GM18909 (cell line): ENCODE data around the gene SIAH1.
"Not testable (repeated sequence)": the region's sequence is repeated elsewhere in the genome, so short reads cannot be mapped to it uniquely, and the experiment has no call there.

ENCODE experiments used
- ATAC-seq: cut with Tn5 transposase; IDR thresholded peaks from one replicate; pipeline ENCODE4 v1.9.1; 2021; ENCODE audit warnings: mild to moderate bottlenecking; ENCODE audit not compliant: unreplicated experiment, poor library complexity

Gene SIAH1

DNA sequence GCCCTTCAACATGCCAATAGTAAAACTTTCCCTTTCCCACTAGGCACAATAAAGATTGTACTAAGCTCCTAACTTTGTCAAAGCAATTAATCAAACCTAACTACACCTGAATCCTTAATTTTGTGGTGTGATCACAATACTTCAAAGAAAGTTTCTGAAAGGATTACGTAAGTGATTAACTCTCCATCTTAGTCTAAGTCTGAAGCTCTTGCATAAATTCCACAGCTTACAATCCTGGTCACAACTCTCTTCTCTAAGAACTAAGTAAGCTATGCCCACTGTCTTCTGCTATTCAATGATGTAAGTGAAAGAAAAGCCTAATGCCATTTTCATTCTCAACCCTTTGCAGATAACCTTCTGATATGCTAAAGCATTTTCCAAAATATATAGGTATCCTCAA, 15.4 kb downstream of the SIAH1 start:
- ATAC-seq, result no peak

DNA sequence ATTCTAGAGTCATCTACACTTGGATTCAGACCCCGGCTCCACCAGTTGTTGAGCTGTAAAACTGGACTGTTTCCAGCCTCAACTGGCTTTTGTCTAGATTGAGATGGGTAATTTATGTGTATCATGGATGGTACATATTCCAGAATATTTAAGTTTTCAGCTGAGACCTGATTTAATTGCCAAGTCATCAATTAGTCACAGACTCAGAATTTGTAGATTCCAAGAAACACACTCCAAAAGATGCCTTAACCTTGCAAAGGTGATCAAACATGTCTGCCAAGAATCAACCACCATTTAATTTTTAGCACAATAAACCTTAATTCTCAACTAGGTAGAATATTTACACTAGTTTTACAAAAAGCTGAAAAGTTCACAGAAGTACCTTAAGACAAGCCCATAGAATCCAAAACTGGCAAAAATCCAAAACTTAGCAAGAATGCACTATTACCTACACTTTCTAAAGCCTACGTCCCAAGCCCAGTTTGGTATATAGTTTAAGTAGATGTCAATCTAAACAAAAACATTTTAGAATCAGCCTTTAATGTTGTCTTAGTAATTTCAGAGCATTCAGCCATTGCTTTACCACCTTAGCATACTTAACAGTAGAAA, 17.7 kb downstream of the SIAH1 start:
- no peak for ATAC-seq

DNA sequence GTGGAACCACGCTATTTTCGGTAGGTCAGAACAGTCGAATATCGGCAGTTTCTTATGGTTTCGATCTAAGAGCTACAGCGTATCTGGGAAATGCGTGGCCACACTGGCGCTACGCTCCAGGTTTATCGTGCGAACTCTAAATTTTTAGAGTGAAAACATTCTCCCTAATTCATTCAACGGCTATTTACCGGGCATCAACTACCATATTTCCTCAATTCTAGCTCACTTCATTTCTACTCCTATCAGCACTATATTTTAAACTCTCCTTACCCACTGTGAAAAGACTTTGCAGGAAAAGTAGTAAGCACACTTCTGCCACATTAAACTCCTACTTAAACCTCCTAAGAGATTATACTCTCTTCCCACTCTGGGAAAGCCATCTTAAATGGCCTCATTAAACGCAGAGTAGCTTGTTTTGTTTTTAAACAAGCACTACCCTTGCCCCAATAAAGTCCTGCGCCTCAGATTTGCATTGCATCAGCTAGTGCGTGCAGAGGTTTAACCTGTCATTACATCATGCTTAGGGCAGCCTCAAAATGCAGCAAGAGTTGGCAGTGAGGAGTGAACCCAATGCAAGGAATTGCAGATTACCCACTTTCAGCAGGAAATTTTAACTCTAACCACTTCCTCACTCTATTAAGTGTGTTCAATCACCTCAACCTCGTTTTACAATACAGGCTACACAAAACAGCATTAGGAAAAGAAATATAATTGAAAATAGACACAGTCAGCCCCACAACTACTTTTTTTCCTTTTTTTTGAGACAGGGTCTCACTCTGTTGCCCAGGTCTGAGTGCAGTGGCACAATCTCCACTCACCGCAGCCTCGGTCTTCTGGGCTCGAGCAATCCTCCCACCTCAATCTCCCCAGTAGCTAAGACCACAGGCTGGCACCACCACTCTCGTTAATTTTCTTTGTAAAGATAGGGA, 18.8 kb downstream of the SIAH1 start:
- peak; percentile 74 for ATAC-seq

DNA sequence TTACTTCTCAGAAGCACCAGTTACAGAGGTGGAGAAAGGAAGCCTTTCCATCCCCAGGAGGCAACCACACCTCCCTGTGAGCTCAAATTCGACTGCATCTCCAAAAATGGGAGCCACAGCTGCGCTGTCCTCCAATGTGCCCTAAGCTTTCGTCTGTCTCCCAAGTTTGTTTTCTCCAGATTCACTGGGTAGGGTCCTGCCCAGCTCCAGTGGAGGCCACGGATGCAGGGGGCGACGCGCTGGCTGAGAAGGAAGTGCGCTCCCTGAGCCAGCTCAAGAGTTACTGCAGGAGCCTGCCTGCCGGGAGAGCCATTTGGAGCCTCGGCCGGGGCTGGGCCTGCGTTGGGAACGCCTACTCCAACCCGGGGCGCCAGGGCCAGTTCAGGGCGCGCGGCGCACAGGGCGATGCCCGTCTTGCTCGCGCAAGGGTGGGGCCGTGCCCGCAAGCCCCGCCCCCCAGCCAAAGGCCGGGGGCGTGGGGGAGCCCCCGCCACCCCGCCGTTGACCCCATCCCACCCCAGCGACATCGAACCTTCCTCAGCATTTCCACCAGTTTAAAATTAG, 19.5 kb downstream of the SIAH1 start:
- peak; percentile 90 for ATAC-seq

DNA sequence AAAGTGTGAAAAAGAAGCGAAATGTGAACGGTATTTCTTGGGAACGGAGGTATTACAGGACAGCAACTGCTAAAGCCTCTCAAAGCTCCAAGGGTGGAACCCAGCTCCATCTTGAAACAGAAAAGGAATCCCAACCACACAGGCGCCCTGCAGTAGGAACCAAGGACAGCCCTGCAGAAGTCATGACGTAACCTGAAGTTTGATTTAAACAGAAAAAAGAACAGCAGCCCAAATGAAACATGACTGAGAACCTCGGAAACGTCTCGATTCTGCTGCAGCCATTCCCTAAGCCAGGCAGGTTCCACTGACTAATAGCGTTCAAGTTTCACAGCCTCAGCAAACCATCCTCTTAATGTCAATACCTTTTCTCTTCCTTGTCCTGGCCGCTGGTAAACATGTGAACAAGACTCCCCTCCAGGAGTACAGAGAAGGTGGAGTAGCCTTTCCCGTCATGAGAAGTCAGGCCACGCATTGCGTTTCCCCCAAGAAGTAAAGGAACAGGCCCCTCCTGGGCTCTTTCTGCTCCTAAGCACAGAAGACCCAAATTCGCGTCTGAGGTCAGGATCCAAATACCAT, 20.1 kb downstream of the SIAH1 start:
- no peak for ATAC-seq

DNA sequence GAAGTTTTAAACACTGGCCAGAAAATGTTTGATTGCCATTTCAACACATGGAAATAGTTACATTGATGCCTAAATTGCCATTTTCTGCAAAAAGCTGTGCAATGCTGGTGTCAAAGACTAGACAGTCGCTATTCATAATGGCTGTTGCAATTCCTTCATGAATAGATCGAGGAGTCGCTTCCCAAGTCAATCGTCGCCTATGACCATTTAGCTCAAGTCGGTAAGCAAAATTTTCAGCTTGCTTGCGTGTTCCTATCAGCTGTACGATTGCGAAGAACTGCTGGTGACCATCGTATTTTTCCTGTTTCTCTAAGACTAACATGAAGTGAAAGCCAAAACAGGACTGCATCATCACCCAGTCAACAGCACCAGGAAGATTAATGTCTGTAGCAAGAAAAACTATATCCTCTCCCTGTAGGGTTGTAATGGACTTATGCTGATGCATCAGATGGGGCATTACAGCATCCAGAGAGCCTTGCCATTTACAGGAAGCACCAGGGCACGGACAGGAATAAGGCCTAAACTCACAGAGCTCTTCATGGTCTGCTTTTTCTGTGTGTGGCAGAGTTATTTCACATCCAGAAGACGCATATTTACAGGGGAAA, 23.6 kb downstream of the SIAH1 start:
- ATAC-seq, result no peak

DNA sequence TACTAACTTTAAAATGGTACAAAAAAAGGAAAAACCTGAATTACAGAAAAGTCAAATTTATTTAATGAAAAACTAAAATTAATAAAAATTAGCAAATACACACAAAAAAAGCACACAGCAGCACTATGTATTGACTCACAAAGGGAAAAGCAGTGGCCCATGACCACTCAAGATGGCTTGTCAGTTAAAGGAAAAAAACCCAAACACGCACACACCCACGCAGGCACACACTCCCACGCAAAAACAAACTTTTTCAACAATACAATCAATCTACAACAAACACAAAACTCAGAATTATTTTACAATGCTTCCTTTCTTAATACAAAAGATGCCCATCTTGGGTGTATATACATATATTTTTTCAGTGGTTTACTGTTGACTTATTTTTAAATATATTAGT, 24.2 kb downstream of the SIAH1 start:
- ATAC-seq, result no peak

DNA sequence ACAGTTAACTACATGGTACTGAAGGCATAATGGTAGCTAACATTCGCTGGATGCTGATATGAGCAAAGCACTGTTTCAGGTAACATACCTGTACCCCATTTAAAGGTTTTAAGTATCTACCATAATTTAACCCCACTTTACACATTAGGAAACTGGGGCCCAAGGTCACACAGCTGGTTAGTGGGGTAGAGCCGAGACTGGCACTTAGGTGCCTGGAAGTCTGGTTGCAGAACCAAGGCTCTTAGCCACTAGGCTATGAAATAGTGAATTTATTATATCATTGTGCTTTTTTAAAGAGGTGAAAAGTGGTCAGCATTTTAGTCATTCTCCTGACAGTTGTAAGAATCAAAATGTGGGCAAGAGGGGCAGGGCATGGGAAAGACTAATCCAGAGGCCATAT, 25.2 kb downstream of the SIAH1 start:
- no peak for ATAC-seq

DNA sequence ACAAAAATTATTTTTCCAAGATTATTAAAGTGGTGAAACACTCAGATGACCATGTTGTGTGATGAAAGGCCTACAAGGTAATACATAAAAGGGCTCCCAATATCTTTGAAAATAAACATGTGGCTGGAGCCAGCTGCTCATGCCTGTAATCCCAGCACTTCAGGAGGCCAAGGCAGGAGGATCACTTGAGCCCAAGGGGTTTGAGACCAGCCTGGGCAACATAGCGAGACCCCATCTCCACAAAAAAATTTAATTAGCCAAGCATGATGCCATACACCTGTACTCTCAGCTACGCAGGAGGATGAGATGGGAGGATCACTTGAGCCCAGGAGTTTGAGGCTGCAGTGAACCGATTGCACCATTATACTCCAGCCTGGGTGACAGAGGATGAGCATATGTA, 26.8 kb downstream of the SIAH1 start:
- ATAC-seq, result no peak

DNA sequence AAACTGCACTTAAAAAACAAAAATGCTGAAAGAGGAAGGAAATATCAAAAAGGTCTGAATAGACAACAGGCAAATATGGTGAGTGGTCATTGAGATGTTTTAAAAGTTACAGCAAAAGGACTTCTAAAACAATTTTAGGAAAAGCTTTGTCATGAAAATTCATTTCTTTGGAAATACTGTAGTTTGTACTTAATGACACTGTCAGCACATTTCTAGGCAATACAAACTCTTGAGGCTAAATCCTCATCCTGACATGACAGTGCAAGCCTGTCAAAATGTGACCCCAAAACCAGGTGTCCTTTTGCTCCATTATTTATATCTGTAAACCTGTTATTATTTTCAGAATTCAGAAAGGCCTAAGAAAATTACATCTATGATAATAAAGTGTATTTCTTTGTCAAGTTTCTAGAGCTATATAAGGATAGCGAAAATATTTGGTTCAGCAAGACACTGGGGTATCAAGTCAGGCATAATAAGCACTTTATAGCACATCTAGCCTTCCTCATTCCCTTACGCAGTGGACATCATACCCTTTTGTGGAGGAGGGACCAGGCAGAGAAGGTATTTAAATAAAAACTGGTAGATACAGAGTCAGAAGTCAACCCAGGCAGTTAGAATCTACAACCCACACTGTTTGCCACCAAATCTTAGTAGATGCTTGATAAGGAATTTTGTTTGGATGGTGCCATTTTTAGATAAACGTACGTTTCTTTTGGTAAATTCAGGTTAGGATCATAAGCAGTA, 28.4 kb downstream of the SIAH1 start:
- ATAC-seq, result no peak

DNA sequence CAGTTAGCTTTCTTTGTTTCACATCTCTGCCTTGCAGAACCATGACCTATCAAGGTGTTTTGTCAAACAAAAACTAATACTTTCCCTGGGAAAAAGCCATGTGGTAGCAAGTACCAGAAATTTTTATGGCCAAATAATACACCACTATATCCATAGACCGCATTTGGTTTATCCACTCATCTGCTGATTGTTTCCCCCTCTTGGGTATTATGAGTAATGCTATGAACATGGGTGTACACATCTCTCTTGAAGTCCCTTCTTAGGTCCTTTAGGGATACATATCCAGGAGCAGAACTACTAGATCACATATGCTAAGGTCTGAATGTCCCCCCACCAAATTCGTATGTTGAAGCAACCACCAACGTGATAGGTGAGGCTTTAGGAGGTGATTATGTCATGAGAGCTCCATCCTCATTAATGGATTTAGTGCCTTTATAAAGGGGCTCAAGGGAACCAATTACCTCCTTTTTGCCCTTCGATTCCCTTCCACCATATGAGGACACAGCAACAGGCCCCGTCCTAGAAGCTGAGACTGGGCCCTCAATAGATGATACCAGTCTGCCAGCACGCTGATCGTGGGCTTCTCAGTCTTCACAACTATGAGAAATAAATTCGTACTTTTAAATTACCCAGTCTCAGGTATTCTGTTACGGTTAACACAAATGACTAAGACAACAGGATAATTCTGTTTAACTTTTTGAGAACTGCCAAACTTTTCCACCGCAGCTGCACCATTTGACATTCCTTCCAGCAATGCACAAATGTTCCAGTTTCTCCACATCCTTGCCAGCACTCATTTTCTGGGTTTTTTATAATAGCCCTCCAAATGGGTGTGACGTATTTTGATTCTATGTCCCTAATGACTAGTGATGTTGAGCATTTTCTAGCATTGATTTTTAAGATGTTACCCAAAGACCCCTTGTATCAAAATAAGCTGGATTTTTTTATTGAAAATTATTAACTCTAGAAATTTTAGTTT, 30.0 kb downstream of the SIAH1 start:
- ATAC-seq, result no peak

DNA sequence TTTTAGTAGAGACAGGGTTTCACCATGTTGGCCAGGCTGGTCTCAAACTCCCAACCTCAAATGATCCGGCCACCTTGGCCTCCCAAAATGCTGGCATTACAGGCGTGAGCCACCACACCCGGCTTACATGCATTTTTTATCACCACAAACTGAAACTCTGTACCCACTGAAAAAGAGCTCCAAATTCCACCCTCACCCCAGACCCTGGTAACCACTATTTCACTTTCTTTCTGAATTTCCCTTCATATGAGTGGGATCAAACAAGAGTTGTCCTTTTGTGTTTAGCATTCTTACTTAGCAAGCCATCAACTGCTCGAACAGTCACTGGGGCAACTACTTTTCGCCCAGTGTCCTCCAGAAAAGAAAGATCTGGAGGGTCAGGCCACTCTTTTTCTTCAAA, 30.8 kb downstream of the SIAH1 start:
- not testable (repeated sequence) for ATAC-seq

DNA sequence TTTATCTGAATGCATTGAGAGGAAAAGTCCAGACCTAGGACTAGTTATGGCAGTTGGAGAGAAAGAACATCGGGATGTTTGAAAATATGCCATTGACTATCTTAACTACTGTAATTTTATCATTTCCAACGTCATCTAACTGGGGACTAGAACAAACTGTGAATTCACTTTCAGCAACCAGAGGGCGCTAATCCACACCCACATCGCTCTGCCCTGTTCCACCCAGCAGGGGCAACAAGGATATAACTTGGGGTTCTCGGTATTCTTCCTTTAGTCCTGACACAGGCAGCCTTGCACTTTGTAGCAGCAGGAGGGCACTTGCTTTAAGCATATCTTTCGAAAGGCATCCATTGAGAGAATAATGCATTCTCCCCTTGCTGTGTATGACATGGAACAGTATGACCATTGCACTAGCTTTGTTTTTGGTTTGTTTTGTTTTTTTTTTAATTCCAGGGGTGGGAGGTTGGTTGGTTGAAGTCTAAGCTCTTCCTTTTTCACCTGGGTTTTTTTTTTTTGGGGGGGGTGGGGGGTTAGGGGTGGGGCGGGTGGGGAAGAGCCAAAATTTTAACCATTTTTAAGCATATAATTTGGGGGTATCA, 31.5 kb downstream of the SIAH1 start:
- ATAC-seq, result peak; percentile 80

DNA sequence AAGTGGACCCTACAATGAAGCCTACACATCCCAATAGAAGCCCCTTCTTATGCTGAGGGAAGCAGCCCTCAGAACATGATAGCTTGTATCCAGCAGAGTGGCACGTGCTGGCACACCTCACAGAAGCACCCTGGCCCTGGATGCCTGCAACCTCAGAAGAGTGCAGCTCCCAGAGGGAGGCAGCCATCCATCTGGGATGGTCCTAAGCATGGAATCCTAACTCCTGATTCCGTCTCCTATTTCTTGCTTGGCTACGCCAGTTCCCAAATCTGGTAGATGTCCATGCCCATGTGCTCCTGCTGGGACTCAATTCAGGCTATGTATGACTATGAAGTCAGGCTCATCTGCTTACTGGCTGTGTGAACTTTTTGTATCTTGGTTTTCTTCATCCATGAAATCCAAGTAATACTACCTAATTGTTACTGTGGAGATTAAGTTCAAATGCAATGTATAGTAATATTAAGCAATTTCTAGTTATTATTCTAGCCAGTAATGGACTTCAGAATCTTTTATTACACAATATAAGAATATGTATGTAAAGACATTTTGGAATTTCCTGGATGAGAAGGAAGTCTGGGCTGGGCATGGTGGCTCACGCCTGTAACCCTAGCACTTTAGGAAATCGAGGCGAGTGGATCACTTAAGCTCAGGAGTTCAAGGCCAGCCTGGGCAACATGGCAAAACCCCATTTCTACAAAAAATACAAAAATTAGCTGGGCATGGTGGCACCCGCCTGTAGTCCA, 32.4 kb downstream of the SIAH1 start:
- no peak for ATAC-seq

DNA sequence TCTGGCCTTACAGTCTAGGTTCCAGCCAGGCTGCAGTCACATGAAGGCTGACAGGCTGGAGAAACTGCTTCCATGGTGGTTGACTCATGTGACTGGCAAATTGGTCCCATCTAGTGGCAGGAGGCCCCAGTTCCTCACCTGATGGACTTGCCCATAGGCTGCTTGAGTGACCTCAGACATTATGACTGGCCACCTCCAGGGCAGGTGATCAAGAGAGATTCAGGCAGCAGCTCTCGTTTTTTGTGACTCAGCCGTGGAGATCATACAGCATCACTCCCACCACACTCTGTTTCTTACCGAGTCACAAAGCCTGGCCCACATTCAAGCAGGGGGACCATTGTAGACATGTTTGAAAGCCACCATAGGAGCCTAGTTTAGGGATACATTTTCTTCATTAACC, 34.5 kb downstream of the SIAH1 start:
- ATAC-seq, result no peak

DNA sequence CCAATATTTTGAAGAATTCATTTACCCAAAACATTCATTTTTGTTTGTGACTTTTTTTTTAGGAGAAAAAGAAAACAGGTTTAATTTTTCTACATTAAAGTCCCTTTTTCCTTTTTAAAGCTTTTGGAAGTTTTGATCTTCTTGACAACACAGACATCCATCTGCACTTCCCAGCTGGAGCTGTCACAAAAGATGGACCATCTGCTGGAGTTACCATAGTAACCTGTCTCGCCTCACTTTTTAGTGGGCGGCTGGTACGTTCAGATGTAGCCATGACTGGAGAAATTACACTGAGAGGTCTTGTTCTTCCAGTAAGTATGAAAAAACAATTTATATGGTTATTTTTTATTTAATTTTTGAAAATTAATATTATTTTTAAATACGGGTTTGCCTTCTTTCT, 37.2 kb downstream of the SIAH1 start:
- ATAC-seq, result no peak

DNA sequence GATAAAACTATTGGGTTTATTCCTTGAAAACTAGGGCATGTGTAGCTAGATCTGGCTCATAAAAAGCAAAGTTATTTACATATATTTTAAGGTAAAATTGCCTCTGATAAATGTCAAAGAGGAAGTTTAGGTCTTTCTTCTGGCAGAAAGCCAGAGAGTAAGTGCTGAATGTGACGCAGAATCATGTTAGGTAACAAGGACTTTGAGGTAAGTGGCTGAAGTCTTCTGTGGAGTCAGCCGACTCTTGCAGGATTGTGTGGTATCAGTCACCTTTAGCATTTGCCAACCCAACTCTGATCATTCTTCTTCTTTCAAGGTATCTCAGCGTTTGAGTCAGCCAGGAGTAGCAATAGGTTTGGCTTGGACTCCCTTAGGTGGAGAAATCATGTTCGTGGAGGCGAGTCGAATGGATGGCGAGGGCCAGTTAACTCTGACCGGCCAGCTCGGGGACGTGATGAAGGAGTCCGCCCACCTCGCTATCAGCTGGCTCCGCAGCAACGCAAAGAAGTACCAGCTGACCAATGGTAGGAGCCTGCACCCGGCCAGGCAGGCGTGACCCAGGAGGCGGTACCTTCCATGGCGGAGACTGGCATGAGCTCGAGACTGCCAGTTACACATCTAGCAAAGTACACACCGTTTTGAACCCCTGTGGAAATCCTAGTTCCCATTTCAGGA, 37.9 kb downstream of the SIAH1 start:
- no peak for ATAC-seq
